C4-2B (cell line): ENCODE data around the gene ANKRD16.

Experiments
- CTCF ChIP-seq: fragments of 450-650 bp; conservative IDR thresholded peaks from 2 replicates; pipeline ENCODE4 v1.5.1; 2017; ENCODE audit warnings: mild to moderate bottlenecking
- ZFX ChIP-seq: fragments of 450-650 bp; IDR thresholded peaks from 2 replicates; pipeline ENCODE4 v1.6.1; 2017

GRCh38 chr10:5871596-5871995, 18.1 kb downstream of the ANKRD16 start:
- TF ChIP-seq CTCF (no peak), ZFX (no peak)
